ENCODE results near the gene MYO15B.

- TF ChIP-seq CTCF (IDR thresholded peaks at IDR 0.05 in 4 of 5, conservative IDR thresholded peaks at IDR 0.05 in 1 of 5) (peak in 2 of 5 experiments; percentile 27 to 42), POLR2A (IDR thresholded peaks at IDR 0.05) (no peak)
Observed at GRCh38 chr17:75625813-75626486, 38.4 kb downstream of the MYO15B start.
